ENCODE data around the gene HSD17B12. TPM values are rescaled to one million over a fixed set of nuclear protein-coding genes. Genes with fewer than 3 reads are reported as not detected.
A peak's percentile ranks its signal among the peaks of the same experiment; 100 is the strongest.

The HSD17B12 gene
- polyA plus RNA-seq, 1 donor from 2014 or later, result 58.8 TPM

GRCh38 chr11:43706631-43707030, 26.1 kb downstream of the HSD17B12 start:
- H3K9me2 ChIP-seq (ENCODE audit: insufficient read depth, low read length), result no peaks in the 10 kb centered on the region
- H3K36me3 ChIP-seq (ENCODE audit: insufficient read depth, low read length), result no peaks in the 10 kb centered on the region
- TF ChIP-seq REST (IDR thresholded peaks at IDR 0.05; ENCODE audit: borderline replicate concordance) (no peak), MXI1 (conservative IDR thresholded peaks at IDR 0.05; ENCODE audit: poor library complexity, severe bottlenecking) (no peak), POLR2AphosphoS5 (IDR thresholded peaks at IDR 0.05) (no peak), TAF1 (IDR thresholded peaks at IDR 0.05; ENCODE audit: low read depth) (no peak), EP300 (conservative IDR thresholded peaks at IDR 0.05; ENCODE audit: poor library complexity, severe bottlenecking) (no peak), SMC3 (conservative IDR thresholded peaks at IDR 0.05; ENCODE audit: poor library complexity) (no peak), RAD21 (conservative IDR thresholded peaks at IDR 0.05) (no peak), CTCF (IDR thresholded peaks at IDR 0.05; ENCODE audit: poor library complexity, severe bottlenecking) (no peak), EZH2 (IDR thresholded peaks at IDR 0.05; ENCODE audit: borderline replicate concordance, insufficient read depth, low read length, poor library complexity, severe bottlenecking) (no peak)
- H3K4me2 ChIP-seq (ENCODE audit: low read length), result no peak overlapping the region
- H3K27ac ChIP-seq (ENCODE audit: low read length), result no peak overlapping the region
- no peaks in the 10 kb centered on the region for H4K20me1 ChIP-seq (ENCODE audit: insufficient read depth)
- no peak overlapping the region for H2AFZ ChIP-seq (ENCODE audit: low read depth, low read length)
- H3K27me3 ChIP-seq (ENCODE audit: insufficient read depth, low read depth, low read length), result no peaks in the 10 kb centered on the region
- H3K9ac ChIP-seq (ENCODE audit: low read length), result no peak overlapping the region
- peaks cover 5% of the 10 kb centered on the region for H3K9me3 ChIP-seq (ENCODE audit: low read length)
- no peak overlapping the region for H3K4me3 ChIP-seq (ENCODE audit: low read length)
- H3K79me2 ChIP-seq (replicated peaks; ENCODE audit: insufficient read depth, low read length), result peaks cover 5% of the 10 kb centered on the region
- H3F3A ChIP-seq (ENCODE audit: insufficient read depth, low read length, poor library complexity, severe bottlenecking), result no peaks in the 10 kb centered on the region

- Histone ChIP-seq H3K4me2 (ENCODE audit: low read length) (no peak overlapping the region), H3K79me2 (replicated peaks; ENCODE audit: insufficient read depth, low read length) (peaks cover 1% of the 10 kb centered on the region), H3K9me2 (ENCODE audit: insufficient read depth, low read length) (no peaks in the 10 kb centered on the region), H3K36me3 (ENCODE audit: insufficient read depth, low read length) (no peaks in the 10 kb centered on the region), H4K20me1 (ENCODE audit: insufficient read depth) (no peaks in the 10 kb centered on the region), H3K27ac (ENCODE audit: low read length) (no peak overlapping the region), H3F3A (ENCODE audit: insufficient read depth, low read length, poor library complexity, severe bottlenecking) (no peaks in the 10 kb centered on the region), H3K27me3 (ENCODE audit: insufficient read depth, low read depth, low read length) (no peaks in the 10 kb centered on the region), H3K9me3 (ENCODE audit: low read length) (no peaks in the 10 kb centered on the region), H3K9ac (ENCODE audit: low read length) (no peak overlapping the region), H2AFZ (ENCODE audit: low read depth, low read length) (no peak overlapping the region), H3K4me3 (ENCODE audit: low read length) (no peak overlapping the region)
- no peak for TF ChIP-seq EP300 (conservative IDR thresholded peaks at IDR 0.05; ENCODE audit: poor library complexity, severe bottlenecking)
- TF ChIP-seq TAF1 (IDR thresholded peaks at IDR 0.05; ENCODE audit: low read depth), result no peak
- peak; percentile 17 for TF ChIP-seq SMC3 (conservative IDR thresholded peaks at IDR 0.05; ENCODE audit: poor library complexity)
- peak; percentile 39 for TF ChIP-seq CTCF (IDR thresholded peaks at IDR 0.05; ENCODE audit: poor library complexity, severe bottlenecking)
- TF ChIP-seq RAD21 (conservative IDR thresholded peaks at IDR 0.05), result peak; percentile 46
Measured at GRCh38 chr11:43708776-43709175, 28.2 kb downstream of the HSD17B12 start.

All from neural cell (in vitro differentiated cells).